Umbilical cord (tissue), 2 donors: ENCODE measurements around the gene GHRH. TPM values are rescaled to one million over a fixed set of nuclear protein-coding genes. Genes with fewer than 3 reads are reported as not detected.

Experiments used
- DNase-seq: peaks from one replicate; pipeline ENCODE4 v3.0.0-alpha.2; 2015; ENCODE audit warnings: low spot score
- total RNA-seq: library from RNA; depleted of rRNA; stranded (reverse); fragments of >200 nt; gene quantifications from one replicate; pipeline ENCODE4 v1.2.3, GENCODE V29; 2014; ENCODE audit warnings: low replicate concordance; ENCODE audit not compliant: insufficient read depth

Gene GHRH, protein sequence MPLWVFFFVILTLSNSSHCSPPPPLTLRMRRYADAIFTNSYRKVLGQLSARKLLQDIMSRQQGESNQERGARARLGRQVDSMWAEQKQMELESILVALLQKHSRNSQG
- total RNA-seq: not detected

GRCh38 chr20:37261714-37262113 is at the start of gene GHRH:
Gene GHRH (minus strand): TSS chr20:37261814. CDS start chr20:37256889, 4,925 bp downstream.
- no peak for DNase-seq

DNA sequence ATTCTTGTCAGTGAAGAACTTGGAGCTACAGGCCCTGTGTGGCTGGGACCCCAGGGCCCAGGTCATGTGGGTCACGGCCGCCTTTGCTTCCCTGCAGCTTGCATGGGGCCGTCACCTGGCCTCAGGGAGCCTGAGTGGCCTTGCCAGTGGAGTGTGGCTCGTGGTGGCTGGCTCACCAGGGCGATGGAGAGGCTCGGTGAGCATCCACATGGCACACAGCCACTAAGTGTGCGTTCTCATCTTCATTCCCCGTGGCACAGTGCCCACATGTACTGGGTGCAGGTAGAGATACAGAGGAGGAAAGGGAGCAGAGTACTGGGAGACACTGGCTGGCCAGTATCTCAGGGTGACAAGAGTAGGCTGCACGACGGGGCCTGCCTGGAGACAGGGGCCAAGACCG is 49.3 kb upstream of the GHRH start:
- no peak for DNase-seq

DNA sequence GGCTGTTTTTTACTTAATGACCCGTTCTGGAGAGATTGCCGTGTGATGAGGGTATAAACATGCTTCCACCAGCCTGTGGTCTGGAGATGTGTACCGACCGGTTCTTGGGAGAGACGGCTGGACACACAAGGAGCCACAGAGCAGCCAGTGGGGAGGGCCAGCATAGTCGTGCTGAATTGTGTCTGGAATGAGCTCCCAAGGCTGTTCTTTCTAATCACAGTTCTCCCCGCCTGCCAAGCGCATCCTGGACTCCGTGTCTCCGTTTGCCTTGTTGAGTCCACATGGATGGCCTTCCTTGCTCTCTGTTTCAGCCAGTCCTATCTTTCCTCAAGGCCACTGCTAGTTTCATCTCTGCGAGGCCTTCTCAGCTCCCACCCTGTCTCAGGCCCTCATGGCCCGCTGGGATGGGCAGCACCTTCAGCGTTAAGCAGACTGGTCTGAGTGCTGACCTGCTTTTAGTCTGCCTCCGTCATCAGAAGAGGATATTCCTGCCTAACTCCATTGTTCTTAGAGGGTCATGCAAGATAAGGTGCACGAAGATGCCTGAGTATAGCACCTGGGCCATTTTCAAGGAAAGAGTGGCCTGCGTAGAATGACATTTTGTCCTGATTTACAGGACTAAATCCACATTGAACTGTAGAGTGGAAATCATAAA is 48.4 kb upstream of the GHRH start:
- DNase-seq: peak; percentile 69

GRCh38 chr20:37309290-37309689 is 47.7 kb upstream of the GHRH start:
- no peak for DNase-seq

DNA sequence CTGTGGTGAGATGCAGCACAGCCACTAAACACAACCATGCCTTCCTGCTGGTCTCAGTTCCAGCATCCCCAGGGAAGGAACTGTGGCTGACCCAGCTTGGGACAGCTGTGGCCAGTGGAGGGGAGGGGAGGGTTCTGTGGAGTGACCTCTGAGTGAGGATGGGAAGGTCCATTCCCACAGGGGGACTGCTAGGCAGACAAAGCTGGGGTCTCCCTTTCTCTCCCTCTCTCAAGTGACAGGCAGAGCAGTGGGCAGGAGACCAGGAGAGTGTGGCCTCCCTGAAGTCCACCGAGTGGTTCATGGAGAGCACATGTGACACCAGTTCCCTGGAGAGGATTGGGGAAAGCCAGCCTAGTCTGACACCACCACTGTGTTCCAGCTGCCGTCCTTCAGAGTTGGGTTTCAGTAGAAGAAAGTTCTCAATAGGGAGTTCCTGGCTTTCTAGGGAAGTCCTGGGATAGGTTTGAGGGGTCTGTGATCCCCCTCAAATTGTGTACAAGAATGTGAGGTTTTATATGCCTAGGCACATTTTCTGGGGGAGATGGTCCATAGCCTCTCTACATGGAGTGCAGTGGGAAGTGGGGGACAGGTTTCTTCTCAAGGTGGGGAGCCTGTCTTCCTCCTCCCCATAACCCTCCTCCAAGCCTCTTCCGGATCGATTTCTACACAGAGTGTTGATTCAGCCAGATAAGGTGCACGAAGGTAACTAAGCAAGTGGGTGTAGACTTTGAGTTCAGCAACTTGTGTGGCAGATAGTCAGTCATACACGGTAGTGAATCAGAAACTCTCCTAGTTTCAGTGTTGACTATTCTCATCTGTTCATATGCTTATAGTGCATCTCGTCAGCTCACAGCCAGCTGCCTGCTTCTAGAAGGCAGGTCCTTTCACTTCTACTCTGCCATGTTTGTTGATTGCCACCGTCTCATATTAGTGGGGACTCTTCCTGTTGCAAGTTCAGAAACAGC is 46.8 kb upstream of the GHRH start:
- DNase-seq: no peak

DNA sequence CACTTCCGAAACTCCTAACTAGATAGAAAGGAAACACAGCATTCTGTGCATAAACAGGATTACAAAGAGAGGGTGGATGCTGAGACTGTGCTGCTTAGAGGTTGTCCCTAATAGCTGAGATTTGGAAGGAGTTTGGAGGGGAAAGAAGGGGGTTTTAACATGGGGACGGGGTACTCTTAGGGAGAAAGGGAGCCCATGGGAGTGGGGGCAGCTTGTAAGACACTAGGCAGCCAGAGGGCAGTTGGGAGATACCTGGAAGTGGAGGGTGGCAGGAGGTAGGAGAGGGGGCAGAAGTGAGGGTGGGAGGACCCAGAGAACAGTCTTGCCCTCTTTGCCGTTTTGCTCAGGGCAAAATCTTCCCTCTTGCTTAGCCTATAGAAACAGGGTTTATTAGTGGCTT is 44.2 kb upstream of the GHRH start:
- no peak for DNase-seq

DNA sequence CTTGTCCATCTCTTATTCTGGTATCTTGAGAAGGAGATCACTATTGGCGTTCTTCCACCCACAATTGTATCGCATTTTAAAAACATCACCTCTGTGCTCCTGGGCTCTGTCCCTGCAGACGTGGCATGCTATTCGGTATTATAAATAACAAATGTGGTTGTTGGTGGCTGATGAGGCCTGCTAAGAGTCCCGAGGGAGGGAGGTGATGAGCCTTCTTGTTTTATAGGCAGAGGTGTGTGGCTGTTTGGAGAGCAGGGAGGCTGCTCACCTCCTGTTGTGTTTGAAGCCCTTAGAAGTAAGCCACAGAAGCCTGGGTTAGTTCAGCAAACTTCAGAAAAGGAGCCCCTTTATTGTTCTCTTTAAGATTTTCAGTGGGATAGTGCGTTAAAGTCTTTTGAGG is 43.5 kb upstream of the GHRH start:
- DNase-seq: no peak

DNA sequence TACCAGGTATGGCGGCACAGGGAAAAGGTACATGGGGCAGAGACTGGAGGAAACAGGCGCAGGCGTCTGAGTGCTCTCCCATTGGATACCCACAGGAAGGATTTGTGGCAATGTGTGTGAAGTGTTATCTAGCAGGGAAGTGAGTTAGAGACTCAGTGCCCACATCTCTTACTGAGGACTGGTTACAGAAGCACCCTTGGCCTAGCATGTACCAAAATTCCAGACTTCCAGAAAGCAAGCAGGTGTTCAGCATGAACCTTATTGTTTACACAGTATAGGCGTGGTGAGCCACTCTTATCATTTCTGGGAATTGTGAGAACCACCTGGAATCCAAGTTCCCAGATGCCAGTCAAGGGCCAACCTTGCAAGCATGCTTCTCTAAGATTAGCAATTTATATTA is 42.0 kb upstream of the GHRH start:
- DNase-seq: no peak

DNA sequence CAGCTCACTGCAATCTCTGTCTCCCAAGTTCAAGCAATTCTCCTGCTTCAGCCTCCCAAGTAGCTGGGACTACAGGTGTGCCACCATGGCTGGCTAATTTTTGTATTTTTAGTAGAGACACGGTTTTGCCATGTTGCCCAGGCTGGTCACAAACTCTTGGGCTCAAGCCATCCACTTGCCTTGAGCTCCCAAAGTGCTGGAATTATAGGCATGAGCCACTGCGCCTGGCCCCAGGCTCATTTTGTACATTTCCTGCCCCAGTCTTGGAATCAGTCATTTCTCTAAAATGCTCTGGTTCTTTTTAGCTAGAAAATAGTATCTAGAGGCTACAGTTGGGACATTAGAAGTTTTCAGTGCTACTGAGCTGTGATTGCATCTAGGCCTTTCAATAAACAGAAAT is 41.4 kb upstream of the GHRH start:
- DNase-seq: no peak

DNA sequence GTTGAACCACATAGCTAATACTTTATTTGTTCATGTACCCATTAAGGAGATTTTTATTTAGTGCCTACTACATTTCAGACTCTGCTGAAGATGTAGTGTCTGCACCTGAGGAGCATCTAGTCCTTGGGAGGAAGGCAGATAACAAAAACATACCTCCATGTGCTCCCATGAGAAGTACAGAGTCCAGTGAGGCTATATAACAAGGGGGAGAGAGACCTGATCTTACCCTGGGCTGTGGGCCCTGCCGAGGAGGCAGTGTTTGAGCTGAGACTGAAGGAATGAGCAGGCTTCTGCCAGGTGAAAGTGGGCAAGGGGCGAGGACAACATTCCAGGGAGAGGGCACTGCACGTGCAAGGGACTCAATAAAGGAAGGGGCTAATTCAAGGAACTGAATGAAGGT is 39.9 kb upstream of the GHRH start:
- DNase-seq: no peak

DNA sequence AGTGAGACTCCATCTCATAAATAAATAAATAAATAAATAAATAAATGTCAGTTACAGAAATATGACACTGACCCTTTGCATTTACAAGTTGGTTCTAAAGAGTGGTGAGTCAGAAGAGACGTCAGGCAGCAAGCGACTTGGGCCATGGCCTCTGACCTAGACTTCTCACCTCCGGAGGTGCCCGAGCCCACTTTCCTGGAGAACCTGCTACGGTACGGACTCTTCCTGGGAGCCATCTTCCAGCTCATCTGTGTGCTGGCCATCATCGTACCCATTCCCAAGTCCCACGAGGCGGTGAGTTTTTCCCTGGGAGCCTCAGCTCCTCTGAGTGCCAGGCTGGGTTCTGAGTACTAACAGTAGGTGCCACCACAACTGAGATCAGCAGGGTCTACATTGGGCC is 39.5 kb upstream of the GHRH start:
- no peak for DNase-seq

DNA sequence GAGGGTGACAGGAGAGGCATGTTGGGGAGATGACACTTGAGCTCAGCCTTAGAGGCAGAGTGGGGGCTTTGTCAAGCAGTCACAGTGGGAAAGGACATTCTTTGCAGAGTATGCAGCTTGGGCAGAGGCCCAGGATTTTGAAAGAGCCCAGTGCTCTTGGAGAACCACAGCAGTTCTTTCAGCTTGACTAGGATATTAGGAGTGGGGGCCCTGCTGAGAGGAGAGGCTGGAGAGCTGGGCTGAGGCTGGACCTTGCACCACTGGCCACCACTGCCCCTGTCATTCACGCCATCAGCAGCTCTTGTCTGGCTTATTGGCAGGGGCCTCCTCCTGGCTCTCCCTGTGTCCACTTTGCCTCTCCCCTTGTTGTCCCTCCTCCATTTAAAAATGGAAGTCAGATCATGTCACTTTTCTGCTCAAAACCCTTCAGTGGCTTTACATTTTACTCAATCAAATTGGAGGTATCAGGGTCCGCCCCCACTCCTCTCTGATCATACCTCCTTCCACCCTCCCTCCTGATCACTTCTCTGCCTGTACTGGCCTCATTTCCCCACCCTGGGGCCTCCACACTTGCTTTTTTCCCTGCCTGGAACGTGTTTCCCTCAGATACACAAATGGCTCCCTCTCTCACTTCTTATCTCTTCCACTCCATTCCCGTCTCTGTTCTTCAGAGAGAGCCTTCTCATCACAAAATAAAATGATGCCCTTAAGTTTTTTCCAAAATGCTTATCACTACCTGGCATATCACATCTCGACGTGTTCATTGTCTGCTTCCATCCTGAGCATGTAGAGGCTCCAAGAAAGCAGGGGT is 38.3 kb upstream of the GHRH start:
- DNase-seq: peak; percentile 59

- DNase-seq: no peak
These were observed 36.8 kb upstream of the GHRH start for GRCh38 chr20:37298190-37298939.

- DNase-seq: peak; percentile 92
These were observed 35.6 kb upstream of the GHRH start for GRCh38 chr20:37297066-37297736.

GRCh38 chr20:37296371-37296770 is 34.8 kb upstream of the GHRH start:
- no peak for DNase-seq

DNA sequence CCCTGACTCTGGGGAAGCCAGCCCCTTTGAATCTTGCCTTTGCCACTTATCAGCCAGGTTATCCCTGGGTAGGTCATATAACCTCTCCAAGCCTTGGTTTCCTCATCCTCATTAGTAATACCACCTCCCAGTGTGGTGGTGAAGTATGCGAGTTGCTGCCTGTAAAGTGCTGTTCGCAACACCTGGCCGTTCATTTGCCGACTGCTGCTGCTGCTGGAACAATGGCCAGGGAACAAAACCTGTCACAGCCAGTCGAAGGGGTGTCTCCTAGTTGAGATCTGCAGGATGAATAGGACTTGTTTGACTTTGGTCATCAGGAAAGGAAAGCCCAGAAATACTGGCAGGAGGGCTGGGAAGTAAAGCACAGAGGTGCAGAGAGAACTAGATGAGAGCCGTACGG is 34.0 kb upstream of the GHRH start:
- DNase-seq: no peak

DNA sequence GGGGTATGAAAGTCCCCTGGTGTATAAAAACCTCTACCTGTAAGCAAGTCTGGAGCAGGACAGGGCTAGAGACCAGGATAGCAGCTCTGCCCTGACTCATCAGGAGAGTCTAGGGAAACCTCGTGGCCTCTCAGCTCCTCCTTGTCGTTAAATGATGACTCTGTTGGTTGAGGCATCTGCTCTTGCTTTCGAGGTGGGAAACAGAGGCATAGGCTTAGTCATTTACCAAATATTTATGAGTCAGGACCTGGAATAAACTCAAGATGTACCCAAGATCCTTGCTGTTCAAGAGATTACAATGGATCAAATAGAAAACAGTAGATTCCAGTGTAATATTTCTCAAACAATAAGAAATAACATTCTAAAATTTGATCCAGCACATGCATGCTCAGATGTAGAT is 33.4 kb upstream of the GHRH start:
- DNase-seq: peak; percentile 83

GRCh38 chr20:37294262-37294981 is 32.8 kb upstream of the GHRH start:
- DNase-seq: peak; percentile 38

DNA sequence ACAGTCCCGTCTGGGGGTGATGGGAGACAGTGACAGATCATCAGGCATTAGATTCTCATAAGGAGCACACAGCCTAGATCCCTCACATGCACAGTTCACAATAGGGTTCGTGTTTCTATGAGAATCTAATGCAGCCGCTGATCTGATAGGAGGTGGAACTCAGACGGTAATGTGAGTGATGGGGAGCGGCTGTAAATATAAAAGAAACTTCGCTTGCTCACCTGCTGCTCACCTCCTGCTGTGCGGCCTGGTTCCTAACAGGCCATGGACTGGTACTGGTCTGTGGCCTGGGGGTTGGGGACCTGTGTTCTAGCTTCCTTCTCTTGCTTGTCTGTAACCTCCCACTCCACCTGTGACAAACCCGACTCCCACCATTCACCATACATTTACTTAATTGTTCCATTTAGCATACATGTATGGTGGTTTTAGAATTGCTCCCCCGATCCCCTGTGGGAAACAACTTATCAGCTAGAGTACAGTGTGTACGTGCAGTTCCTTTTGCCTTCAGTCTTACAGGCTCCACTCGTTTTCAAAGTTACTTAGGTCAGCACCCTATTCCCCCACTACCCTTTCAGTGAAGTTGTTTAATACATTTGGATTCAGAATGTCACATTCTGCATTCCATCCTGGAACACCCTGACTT is 31.8 kb upstream of the GHRH start:
- DNase-seq: no peak
